Activated CD4-positive, alpha-beta memory T cell treated with anti-CD3 and anti-CD28 coated beads for 36 hours (primary cell): ENCODE measurements around the gene CD300LF. TPM values are rescaled to one million over a fixed set of nuclear protein-coding genes. Genes with fewer than 3 reads are reported as not detected.

Experiments used
- CTCF ChIA-PET: fragments of 350-600 bp; sonication (Branson Sonifier 250); formaldehyde crosslinking; loops from one replicate; lab custom pipeline; 2021; ENCODE audit warnings: antibody characterized with exemption, inconsistent platforms; lab: Charles Lee
- POLR2A ChIA-PET: fragments of 350-600 bp; sonication (Branson Sonifier 250); formaldehyde crosslinking; loops from one replicate; lab custom pipeline; 2021; ENCODE audit warnings: antibody characterized with exemption; lab: Charles Lee
- DNase-seq: peaks from one replicate; pipeline ENCODE4 v3.0.0-alpha.2; 2020
- H3K27ac Mint-ChIP-seq: one replicate; pipeline ENCODE4 v1.8.0; 2021; ENCODE audit warnings: mixed read lengths
- H3K27me3 Mint-ChIP-seq: one replicate; pipeline ENCODE4 v1.8.0; 2021; ENCODE audit warnings: mixed read lengths
- H3K36me3 Mint-ChIP-seq: one replicate; pipeline ENCODE4 v1.8.0; 2021; ENCODE audit warnings: mixed read lengths
- H3K4me1 Mint-ChIP-seq: one replicate; pipeline ENCODE4 v1.8.0; 2021; ENCODE audit warnings: low read depth, mixed read lengths
- H3K4me3 Mint-ChIP-seq: one replicate; pipeline ENCODE4 v1.8.0; 2021; ENCODE audit warnings: mild to moderate bottlenecking, mixed read lengths
- H3K9me3 Mint-ChIP-seq: one replicate; pipeline ENCODE4 v1.8.0; 2021; ENCODE audit warnings: mixed read lengths
- intact Hi-C: fragments of 100-400 bp; cut with micrococcal nuclease; formaldehyde crosslinking; loops from one replicate; pipeline ENCODE4 v1.15.1; 2023
- total RNA-seq, 2 experiments: library from RNA; stranded (reverse); gene quantifications; one replicate each; pipeline ENCODE4 v1.2.3, GENCODE V29; 2021

The CD300LF gene
- total RNA-seq, 2 experiments from 2014 or later, result not detected

DNA sequence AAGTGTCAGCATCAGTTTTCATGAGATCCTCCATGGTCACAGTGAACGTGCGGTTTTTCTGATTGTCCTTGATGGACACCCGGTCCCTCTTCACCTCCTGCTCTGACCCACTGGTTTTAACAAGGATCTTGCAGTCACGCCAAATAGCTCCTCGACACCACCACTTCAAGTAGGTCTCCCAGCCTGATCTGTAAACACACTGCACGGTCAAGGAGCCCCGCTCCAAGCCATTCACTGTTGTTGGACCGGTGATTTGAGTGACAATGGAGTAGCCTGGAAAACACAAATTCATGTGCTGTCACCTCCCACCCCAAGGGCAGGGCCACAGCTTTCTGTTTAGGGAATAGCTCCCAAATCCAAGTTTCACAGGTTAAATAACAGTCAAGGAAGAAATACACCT lies 8.2 kb downstream of the CD300LF start:
- H3K27me3 Mint-ChIP-seq, result peaks cover 3% of the 10 kb centered on the region
- H3K4me1 Mint-ChIP-seq, result no peaks in the 10 kb centered on the region
- ChIA-PET CTCF (no interaction called here), POLR2A (no interaction called here)
- no peaks in the 10 kb centered on the region for H3K9me3 Mint-ChIP-seq
- H3K4me3 Mint-ChIP-seq, result no peak overlapping the region
- DNase-seq, result no peak
- intact Hi-C loops, result no loop called here
- H3K27ac Mint-ChIP-seq, result no peak overlapping the region
- no peaks in the 10 kb centered on the region for H3K36me3 Mint-ChIP-seq

DNA sequence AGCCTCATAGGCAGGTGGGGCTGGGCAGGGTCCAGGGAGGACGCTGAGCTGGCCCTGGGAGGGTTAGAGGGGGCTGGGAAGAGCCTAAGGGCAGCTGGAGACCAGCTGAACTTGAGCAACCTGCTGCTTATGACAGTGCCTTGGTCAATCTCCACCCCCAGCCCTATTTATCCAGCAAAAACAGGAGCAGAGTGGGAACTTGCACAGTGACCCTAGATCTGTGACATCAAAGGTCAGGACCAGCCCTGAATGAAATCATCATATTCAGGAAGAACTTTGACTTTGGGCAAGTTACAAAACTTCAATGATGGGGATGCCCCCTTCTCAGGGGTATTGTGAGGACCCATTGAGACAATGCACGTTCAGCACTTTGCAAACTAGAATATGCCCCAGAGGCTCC lies 9.4 kb downstream of the CD300LF start:
- Mint-ChIP-seq H3K9me3 (no peaks in the 10 kb centered on the region), H3K36me3 (no peaks in the 10 kb centered on the region), H3K27me3 (peaks cover 3% of the 10 kb centered on the region), H3K27ac (no peak overlapping the region), H3K4me3 (no peak overlapping the region), H3K4me1 (no peaks in the 10 kb centered on the region)
- no peak for DNase-seq
- intact Hi-C loops, result no loop called here
- ChIA-PET POLR2A (no interaction called here), CTCF (interaction anchor here (1.8 to 2.3 kb wide), 2 partner anchors 33 to 46 kb away, joined by 6 read pairs; partner anchors contain the start of gene RAB37)

DNA sequence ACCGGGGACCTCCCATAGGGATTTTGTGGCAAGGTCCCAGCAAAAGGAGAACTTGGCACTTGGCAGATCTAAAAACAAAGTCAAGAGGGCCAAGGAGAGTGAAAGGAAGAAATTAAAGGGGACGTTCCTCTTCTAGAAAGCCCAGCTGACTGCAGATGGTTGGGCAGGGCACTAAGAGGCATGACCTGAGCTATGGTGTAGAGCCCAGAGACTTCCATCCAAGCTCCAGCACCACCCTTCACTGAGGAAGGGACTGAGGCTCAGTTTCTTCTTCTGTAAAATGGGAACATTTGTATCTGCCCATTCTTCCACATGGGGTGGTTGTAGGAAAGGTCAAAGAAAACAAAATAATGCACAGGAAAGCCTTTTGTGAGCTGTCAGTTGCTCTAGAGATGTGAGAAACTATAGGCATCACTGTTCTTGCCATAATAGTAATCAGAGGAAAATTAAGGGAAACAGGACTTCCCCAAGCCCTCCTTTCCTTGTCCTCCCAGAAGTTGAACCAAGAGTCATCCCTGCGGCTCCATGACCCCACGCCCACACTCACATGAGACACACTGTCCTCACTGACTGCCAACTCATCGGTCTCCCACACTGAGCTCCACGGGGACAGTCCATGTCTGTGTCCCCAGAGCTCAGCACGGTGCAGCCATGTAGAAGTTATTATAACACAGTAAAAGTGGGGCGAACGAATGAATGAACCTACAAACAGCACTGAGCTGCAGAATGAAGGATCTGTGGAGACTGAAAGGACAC lies 10.4 kb downstream of the CD300LF start:
- Mint-ChIP-seq H3K4me1 (no peaks in the 10 kb centered on the region), H3K9me3 (no peaks in the 10 kb centered on the region), H3K36me3 (no peaks in the 10 kb centered on the region), H3K4me3 (no peak overlapping the region), H3K27me3 (peaks cover 3% of the 10 kb centered on the region), H3K27ac (no peak overlapping the region)
- DNase-seq, result no peak
- ChIA-PET CTCF (interaction anchor here (1.8 to 2.3 kb wide), 2 partner anchors 34 to 45 kb away, joined by 6 read pairs; partner anchors contain the start of gene RAB37), POLR2A (no interaction called here)
- intact Hi-C loops, result no loop called here

DNA sequence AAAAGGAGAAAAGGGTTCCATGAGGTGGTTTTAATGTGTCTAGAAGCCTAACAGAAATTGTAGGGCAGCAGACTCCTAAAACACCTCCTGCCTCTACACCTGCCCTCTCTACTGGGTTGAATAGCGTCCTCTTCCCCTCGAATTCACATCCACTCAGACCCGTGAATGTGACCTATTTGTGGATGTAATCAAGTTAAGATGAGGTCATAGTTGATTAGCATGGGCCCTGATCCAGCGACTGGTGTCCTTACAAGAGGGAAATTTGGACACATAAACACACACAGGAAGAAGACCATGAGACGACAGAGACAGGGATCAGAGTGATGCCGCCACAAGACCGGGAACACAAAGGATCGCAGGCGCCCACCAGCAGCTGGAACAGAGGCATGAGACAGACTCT lies 13.5 kb downstream of the CD300LF start:
- Mint-ChIP-seq H3K9me3 (no peaks in the 10 kb centered on the region), H3K36me3 (no peaks in the 10 kb centered on the region), H3K4me3 (no peak overlapping the region), H3K27ac (no peak overlapping the region), H3K4me1 (no peaks in the 10 kb centered on the region), H3K27me3 (peaks cover 4% of the 10 kb centered on the region)
- POLR2A ChIA-PET, result no interaction called here
- CTCF ChIA-PET, result no interaction called here
- intact Hi-C loops, result no loop called here
- DNase-seq, result no peak

DNA sequence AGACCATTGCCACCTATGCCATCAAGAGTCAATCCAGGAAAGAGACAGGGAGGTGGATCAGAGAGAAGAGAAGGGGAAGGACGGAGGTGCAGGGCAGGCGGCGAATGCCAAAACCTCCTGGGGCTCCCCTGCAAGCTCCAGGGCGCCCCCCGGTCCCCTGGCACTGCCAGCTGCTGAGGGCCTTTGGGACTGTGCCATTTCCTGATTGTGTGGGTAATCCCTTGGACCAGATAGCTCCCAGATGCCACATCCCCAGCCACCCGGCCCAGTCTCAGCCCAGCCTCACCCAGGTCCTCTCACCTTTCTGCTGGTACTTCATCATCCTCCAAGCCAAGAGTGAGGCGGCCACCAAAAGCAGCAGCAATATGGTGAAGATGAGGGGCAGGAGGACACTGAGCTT lies 14.7 kb downstream of the CD300LF start:
- Mint-ChIP-seq H3K4me1 (no peaks in the 10 kb centered on the region), H3K27me3 (peaks cover 4% of the 10 kb centered on the region), H3K9me3 (peaks cover 2% of the 10 kb centered on the region), H3K27ac (no peak overlapping the region), H3K36me3 (no peaks in the 10 kb centered on the region), H3K4me3 (no peak overlapping the region)
- intact Hi-C loops, result no loop called here
- POLR2A ChIA-PET, result no interaction called here
- no peak for DNase-seq
- CTCF ChIA-PET, result no interaction called here

DNA sequence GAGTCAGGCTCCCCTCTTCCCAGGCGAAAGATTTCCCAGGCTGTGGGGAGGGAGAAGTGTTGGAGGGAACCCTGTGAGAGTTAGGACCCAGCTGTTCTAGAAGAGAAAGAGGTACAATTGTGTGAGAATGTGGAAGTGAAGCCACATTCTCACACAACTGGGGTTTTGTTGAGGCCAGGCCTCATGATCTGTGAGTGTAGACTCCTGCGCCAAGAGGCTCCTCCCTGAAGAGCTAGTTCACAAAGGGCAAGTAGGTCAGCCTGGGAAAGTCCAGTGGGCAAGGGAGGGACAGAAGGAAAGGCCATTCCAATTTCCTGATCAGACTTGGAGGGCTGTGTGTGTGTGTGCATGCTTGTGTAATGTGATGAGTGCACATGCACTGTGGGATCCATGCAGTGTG lies 15.2 kb downstream of the CD300LF start:
- peaks cover 4% of the 10 kb centered on the region for H3K27me3 Mint-ChIP-seq
- no peak for DNase-seq
- no peaks in the 10 kb centered on the region for H3K4me1 Mint-ChIP-seq
- ChIA-PET CTCF (interaction anchor here (1.0 kb wide), 1 partner anchor 39 kb away, joined by 4 read pairs; no protein-coding TSS in a partner anchor), POLR2A (no interaction called here)
- H3K27ac Mint-ChIP-seq, result no peak overlapping the region
- no peaks in the 10 kb centered on the region for H3K36me3 Mint-ChIP-seq
- no peak overlapping the region for H3K4me3 Mint-ChIP-seq
- peaks cover 2% of the 10 kb centered on the region for H3K9me3 Mint-ChIP-seq
- intact Hi-C loops, result no loop called here

DNA sequence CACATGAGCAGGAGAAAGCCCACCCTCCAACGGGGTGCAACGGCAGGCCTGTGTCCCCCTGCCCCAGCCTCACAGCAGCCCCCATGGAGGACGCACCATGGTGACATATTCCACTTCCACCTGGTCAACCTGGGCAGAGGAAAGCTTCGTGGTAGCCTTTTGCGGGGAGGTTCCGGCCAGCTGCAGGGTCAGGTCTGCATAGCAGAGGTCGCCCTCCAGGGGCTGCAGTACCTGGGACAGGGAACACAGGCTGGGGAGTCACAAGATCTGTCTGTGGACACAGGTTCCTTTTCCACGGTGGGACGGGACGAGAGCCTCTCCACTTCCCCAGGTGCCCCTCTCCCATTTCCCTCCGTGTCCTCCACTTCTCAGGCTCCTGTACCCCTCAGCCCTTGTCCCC lies 17.1 kb downstream of the CD300LF start:
- Mint-ChIP-seq H3K4me1 (no peaks in the 10 kb centered on the region), H3K9me3 (peaks cover 2% of the 10 kb centered on the region), H3K36me3 (no peaks in the 10 kb centered on the region), H3K27me3 (peaks cover 4% of the 10 kb centered on the region), H3K27ac (no peak overlapping the region), H3K4me3 (no peak overlapping the region)
- no peak for DNase-seq
- ChIA-PET CTCF (interaction anchor here (1.0 kb wide), 1 partner anchor 95 kb away, joined by 3 read pairs; no protein-coding TSS in a partner anchor), POLR2A (no interaction called here)
- intact Hi-C loops, result no loop called here

DNA sequence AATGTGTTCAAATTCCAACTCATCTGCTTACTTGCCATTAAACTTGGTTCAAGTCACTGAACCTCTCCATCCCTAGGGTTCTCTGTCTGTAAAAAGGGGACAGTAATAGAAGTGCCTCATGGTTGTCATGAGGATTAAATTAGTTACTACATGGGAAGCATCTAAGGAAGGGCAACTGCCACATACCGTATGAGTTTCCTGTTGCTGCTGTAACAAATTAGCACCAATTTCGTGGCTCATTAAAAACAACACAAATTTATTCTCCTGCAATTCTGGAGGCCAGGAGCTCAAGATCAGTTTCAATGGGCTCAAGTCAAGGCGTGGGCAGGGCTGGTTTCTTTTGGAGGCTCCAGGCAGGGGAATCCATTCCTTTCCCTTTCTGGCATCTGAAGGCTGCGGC lies 18.6 kb downstream of the CD300LF start:
- no peaks in the 10 kb centered on the region for H3K36me3 Mint-ChIP-seq
- peaks cover 1% of the 10 kb centered on the region for H3K27me3 Mint-ChIP-seq
- intact Hi-C loops, result no loop called here
- no peak for DNase-seq
- no peak overlapping the region for H3K27ac Mint-ChIP-seq
- H3K4me3 Mint-ChIP-seq, result no peak overlapping the region
- ChIA-PET CTCF (no interaction called here), POLR2A (no interaction called here)
- peaks cover 2% of the 10 kb centered on the region for H3K9me3 Mint-ChIP-seq
- H3K4me1 Mint-ChIP-seq, result no peaks in the 10 kb centered on the region

DNA sequence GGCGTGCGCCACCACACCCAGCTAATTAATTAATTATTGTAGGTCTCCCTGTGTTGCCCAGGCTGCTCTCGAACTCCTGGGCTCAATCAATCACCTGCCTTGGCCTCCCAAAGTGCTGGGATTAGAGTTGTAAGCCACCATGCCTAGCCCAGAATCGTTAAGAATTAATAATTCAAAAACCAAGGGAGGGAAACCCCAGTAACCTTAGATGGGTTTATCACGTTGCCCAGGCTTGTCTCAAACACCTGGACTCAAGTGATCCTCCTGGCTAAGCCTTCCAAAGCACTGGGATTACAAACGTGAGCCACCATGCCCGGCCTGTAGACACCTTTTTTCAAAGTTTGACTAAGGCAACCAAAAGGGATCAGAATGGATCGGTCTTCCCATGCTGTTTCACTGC lies 21.6 kb downstream of the CD300LF start:
- H3K4me1 Mint-ChIP-seq, result peaks cover 4% of the 10 kb centered on the region
- intact Hi-C loops, result no loop called here
- H3K4me3 Mint-ChIP-seq, result no peak overlapping the region
- ChIA-PET CTCF (no interaction called here), POLR2A (no interaction called here)
- H3K9me3 Mint-ChIP-seq, result peaks cover 2% of the 10 kb centered on the region
- H3K27me3 Mint-ChIP-seq, result peaks cover 1% of the 10 kb centered on the region
- no peak for DNase-seq
- H3K36me3 Mint-ChIP-seq, result no peaks in the 10 kb centered on the region
- H3K27ac Mint-ChIP-seq, result no peak overlapping the region

DNA sequence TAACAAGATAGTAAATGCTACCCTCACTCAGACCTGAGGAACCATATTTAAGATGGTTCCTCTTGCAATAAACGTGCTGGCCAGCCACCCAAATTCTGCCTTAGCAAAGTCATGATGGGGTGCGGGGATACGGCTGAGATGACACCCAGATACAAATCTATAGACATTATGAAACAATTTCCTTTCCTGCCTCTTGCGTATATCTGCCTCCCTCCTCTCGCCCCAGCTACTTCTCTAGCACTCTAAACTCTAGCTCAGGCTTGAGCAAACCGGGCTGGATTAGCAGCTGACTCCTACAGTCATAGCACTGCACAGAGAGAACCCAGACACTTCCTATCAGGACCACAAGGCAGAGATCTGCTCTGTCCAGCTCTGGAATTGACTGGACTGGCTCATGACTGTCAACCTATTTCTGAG lies 22.3 kb downstream of the CD300LF start:
- intact Hi-C loops, result no loop called here
- Mint-ChIP-seq H3K4me3 (no peak overlapping the region), H3K9me3 (peaks cover 2% of the 10 kb centered on the region), H3K4me1 (peaks cover 4% of the 10 kb centered on the region), H3K27ac (no peak overlapping the region), H3K27me3 (no peaks in the 10 kb centered on the region), H3K36me3 (no peaks in the 10 kb centered on the region)
- no peak for DNase-seq
- ChIA-PET POLR2A (interaction anchor here (0.5 kb wide), 1 partner anchor 44 kb away, joined by 4 read pairs; no protein-coding TSS in a partner anchor), CTCF (interaction anchor here (0.9 to 1.5 kb wide), 2 partner anchors 47 to 101 kb away, joined by 3 to 4 read pairs; partner anchors contain the start of gene RAB37)

DNA sequence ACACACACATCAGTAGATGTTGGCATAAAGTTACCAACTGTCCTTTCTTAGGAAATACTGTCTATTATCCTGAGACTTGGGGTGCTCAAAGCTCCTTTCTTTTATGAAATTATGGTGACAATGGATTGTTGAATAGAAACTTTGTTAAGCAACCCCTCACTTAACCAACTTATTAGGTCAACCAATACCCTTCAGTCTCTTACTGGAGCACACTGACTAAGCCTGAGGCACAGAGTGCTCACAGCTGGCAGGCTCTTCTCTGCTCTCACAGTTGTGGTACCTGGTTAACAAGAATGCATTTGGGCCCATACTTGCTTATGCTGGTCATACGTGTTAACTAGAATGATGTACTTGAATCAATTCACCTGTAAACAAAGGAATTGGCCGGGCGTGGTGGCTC lies 24.8 kb downstream of the CD300LF start:
- no peak for DNase-seq
- H3K4me1 Mint-ChIP-seq, result peaks cover 4% of the 10 kb centered on the region
- H3K27me3 Mint-ChIP-seq, result peaks cover 6% of the 10 kb centered on the region
- no peak overlapping the region for H3K27ac Mint-ChIP-seq
- H3K9me3 Mint-ChIP-seq, result no peaks in the 10 kb centered on the region
- H3K36me3 Mint-ChIP-seq, result no peaks in the 10 kb centered on the region
- POLR2A ChIA-PET, result no interaction called here
- intact Hi-C loops, result loop anchor here (5.0 kb wide), 1 partner anchor 49 kb away; the partner anchor contains the start of gene RAB37
- CTCF ChIA-PET, result no interaction called here
- no peak overlapping the region for H3K4me3 Mint-ChIP-seq

DNA sequence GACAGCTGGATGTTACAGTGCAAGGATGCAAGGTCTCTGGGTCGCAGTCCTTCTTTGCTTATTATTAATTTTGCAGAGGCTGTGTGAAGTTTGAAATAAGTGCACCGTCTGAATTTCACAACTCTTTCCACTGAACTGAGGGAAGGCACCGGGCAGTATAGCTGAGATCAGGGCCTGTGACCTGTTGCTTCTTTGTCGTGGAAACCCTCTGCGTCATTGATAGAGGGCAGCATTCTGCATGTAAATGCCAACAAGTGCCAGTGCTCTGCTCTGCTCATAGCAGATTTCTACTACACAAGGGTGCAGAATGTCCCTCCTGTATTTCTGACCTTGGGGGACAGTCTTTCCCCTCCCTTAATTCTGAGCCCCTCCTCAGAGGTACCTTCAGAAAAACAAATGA lies 26.0 kb downstream of the CD300LF start:
- ChIA-PET CTCF (interaction anchor here (1.0 to 1.4 kb wide), 2 partner anchors 29 to 104 kb away, joined by 4 to 7 read pairs; no protein-coding TSS in a partner anchor), POLR2A (no interaction called here)
- Mint-ChIP-seq H3K4me3 (no peak overlapping the region), H3K9me3 (no peaks in the 10 kb centered on the region), H3K4me1 (peaks cover 4% of the 10 kb centered on the region), H3K27ac (no peak overlapping the region), H3K36me3 (no peaks in the 10 kb centered on the region), H3K27me3 (peaks cover 8% of the 10 kb centered on the region)
- intact Hi-C loops, result loop anchor here (5.0 kb wide), 1 partner anchor 51 kb away; the partner anchor contains the start of gene RAB37
- no peak for DNase-seq
